CD4-positive, alpha-beta memory T cell (primary cell): ENCODE measurements around the gene PTGR2. TPM values are rescaled to one million over a fixed set of nuclear protein-coding genes. Genes with fewer than 3 reads are reported as not detected.
"Not testable (repeated sequence)": the region's sequence is repeated elsewhere in the genome, so short reads cannot be mapped to it uniquely, and the experiment has no call there.

ENCODE experiments used
- CTCF ChIA-PET: fragments of 350-600 bp; sonication (Branson Sonifier 250); formaldehyde crosslinking; loops from one replicate; lab custom pipeline; 2021; ENCODE audit warnings: inconsistent platforms; ENCODE audit not compliant: partially characterized antibody; lab: Charles Lee
- POLR2A ChIA-PET: fragments of 350-600 bp; sonication (Branson Sonifier 250); formaldehyde crosslinking; loops from one replicate; lab custom pipeline; 2021; ENCODE audit not compliant: partially characterized antibody; lab: Charles Lee
- DNase-seq, 5 donors: peaks; one replicate each; pipeline versions ENCODE4 v3.0.0 to v3.0.0-alpha.2; 2020 to 2022; ENCODE audit warnings: mixed read lengths in 1 of 5
- H3K27ac ChIP-seq: one replicate; pipeline ENCODE4 v1.7.0; 2013; ENCODE audit warnings: low read depth, low read length
- H3K27me3 ChIP-seq: 2 replicates; pipeline ENCODE4 v1.7.0; 2013; ENCODE audit warnings: mild to moderate bottlenecking, low read length, moderate library complexity; ENCODE audit not compliant: insufficient read depth
- H3K36me3 ChIP-seq: 2 replicates; pipeline ENCODE4 v1.7.0; 2013; ENCODE audit warnings: mild to moderate bottlenecking, low read length, moderate library complexity; ENCODE audit not compliant: insufficient read depth
- H3K4me1 ChIP-seq: 2 replicates; pipeline ENCODE4 v1.7.0; 2013; ENCODE audit warnings: mild to moderate bottlenecking, low read length, moderate library complexity; ENCODE audit not compliant: insufficient read depth
- H3K4me3 ChIP-seq, 2 donors: one replicate each; pipeline ENCODE4 v1.7.0; 2013; ENCODE audit warnings: low read length in 2 of 2, mild to moderate bottlenecking in 1 of 2
- H3K9me3 ChIP-seq, 2 donors: one replicate each; pipeline ENCODE4 v1.7.0; 2013; ENCODE audit warnings: low read length in 2 of 2, control low read depth in 1 of 2; ENCODE audit not compliant: control insufficient read depth in 1 of 2
- H3K27ac Mint-ChIP-seq, 7 donors: one replicate each; pipeline ENCODE4 v1.8.0; 2020 to 2021; ENCODE audit warnings: mixed read lengths in 7 of 7, mild to moderate bottlenecking in 6 of 7, inconsistent platforms in 3 of 7, moderate library complexity in 3 of 7
- H3K27me3 Mint-ChIP-seq, 2 donors: one replicate each; pipeline ENCODE4 v1.8.0; 2020 to 2021; ENCODE audit warnings: mixed read lengths in 2 of 2
- H3K36me3 Mint-ChIP-seq, 2 donors: one replicate each; pipeline ENCODE4 v1.8.0; 2020 to 2021; ENCODE audit warnings: mixed read lengths in 2 of 2, inconsistent platforms in 1 of 2, mild to moderate bottlenecking in 1 of 2
- H3K4me1 Mint-ChIP-seq, 4 donors: one replicate each; pipeline ENCODE4 v1.8.0; 2020 to 2021; ENCODE audit warnings: mixed read lengths in 4 of 4, mild to moderate bottlenecking in 1 of 4
- H3K4me3 Mint-ChIP-seq, 8 donors: one replicate each; pipeline ENCODE4 v1.8.0; 2020 to 2021; ENCODE audit warnings: mixed read lengths in 8 of 8, mild to moderate bottlenecking in 7 of 8, moderate library complexity in 6 of 8, inconsistent platforms in 3 of 8
- H3K9me3 Mint-ChIP-seq, 8 donors: one replicate each; pipeline ENCODE4 v1.8.0; 2020 to 2021; ENCODE audit warnings: mixed read lengths in 8 of 8, mild to moderate bottlenecking in 5 of 8, inconsistent platforms in 3 of 8, moderate library complexity in 1 of 8
- intact Hi-C: fragments of 100-400 bp; cut with micrococcal nuclease; formaldehyde crosslinking; loops from one replicate; pipeline ENCODE4 v1.15.1; 2023
- polyA plus RNA-seq, 2 donors: library from polyadenylated mRNA; unstranded; fragments of 300-500 nt; fragmentation: Illumina TruSeq; gene quantifications; one replicate each; pipeline ENCODE4 v1.2.3, GENCODE V29; 2021
- total RNA-seq, 2 experiments: library from RNA; stranded (reverse); gene quantifications; one replicate each; pipeline ENCODE4 v1.2.3, GENCODE V29; 2021

The PTGR2 gene
- total and polyA plus RNA-seq, 4 experiments from 2014 or later, result 2.3 to 5.0 (median 3.7) TPM

GRCh38 chr14:73829526-73830431, 21.9 kb upstream of the PTGR2 start:
- H3K36me3 Mint-ChIP-seq, result no peaks in the 10 kb centered on the region
- Histone ChIP-seq H3K27ac (no peak overlapping the region), H3K27me3 (no peaks in the 10 kb centered on the region), H3K36me3 (no peaks in the 10 kb centered on the region), H3K4me1 (peaks cover 13% of the 10 kb centered on the region), H3K9me3 (no peaks in the 10 kb centered on the region), H3K4me3 (no peak overlapping the region)
- peak overlapping the region in 1 of 8 donors; percentile 22 for H3K4me3 Mint-ChIP-seq
- peaks cover 0 to 4% (median 0%) of the 10 kb centered on the region in 8 donors for H3K9me3 Mint-ChIP-seq
- peak overlapping the region in 6 of 7 donors; percentile 0 to 38 (median 32) for H3K27ac Mint-ChIP-seq
- H3K27me3 Mint-ChIP-seq, result no peaks in the 10 kb centered on the region
- intact Hi-C loops, result loop anchor here (5.0 kb wide), 1 partner anchor 322 kb away; no protein-coding TSS in a partner anchor
- H3K4me1 Mint-ChIP-seq, result peaks cover 7 to 11% (median 10%) of the 10 kb centered on the region in 4 donors
- ChIA-PET POLR2A (interaction anchor here (1.0 to 1.5 kb wide), 3 partner anchors 22 to 197 kb away, joined by 3 to 4 read pairs (median 3); partner anchors contain the start of gene PTGR2), CTCF (interaction anchor here (0.6 to 14.1 kb wide), 8 partner anchors 9 to 118 kb away, joined by 3 to 272 read pairs (median 4); no protein-coding TSS in a partner anchor)
- peak in 1 of 5 donors; percentile 9 for DNase-seq

- Mint-ChIP-seq H3K9me3 (peaks cover 0 to 4% (median 0%) of the 10 kb centered on the region in 8 donors), H3K36me3 (no peaks in the 10 kb centered on the region), H3K27ac (no peak overlapping the region), H3K27me3 (no peaks in the 10 kb centered on the region), H3K4me1 (peaks cover 6 to 11% (median 7%) of the 10 kb centered on the region in 4 donors), H3K4me3 (no peak overlapping the region)
- no peak overlapping the region for H3K27ac ChIP-seq
- H3K27me3 ChIP-seq, result no peaks in the 10 kb centered on the region
- intact Hi-C loops, result no loop called here
- no peak overlapping the region for H3K4me3 ChIP-seq
- no peaks in the 10 kb centered on the region for H3K36me3 ChIP-seq
- DNase-seq, result no peak
- ChIA-PET POLR2A (no interaction called here), CTCF (interaction anchor here (14.1 kb wide), 1 partner anchor 103 kb away, joined by 272 read pairs; no protein-coding TSS in a partner anchor)
- no peaks in the 10 kb centered on the region for H3K9me3 ChIP-seq
- H3K4me1 ChIP-seq, result peaks cover 13% of the 10 kb centered on the region
Observed at GRCh38 chr14:73833034-73833433, 18.6 kb upstream of the PTGR2 start.

- H3K27ac Mint-ChIP-seq, result no peak overlapping the region
- H3K36me3 Mint-ChIP-seq, result no peaks in the 10 kb centered on the region
- H3K27me3 Mint-ChIP-seq, result no peaks in the 10 kb centered on the region
Observed at GRCh38 chr14:73833530-73834260, 17.9 kb upstream of the PTGR2 start.

GRCh38 chr14:73834261-73834625, 17.4 kb upstream of the PTGR2 start:
- Mint-ChIP-seq H3K27me3 (no peaks in the 10 kb centered on the region), H3K27ac (no peak overlapping the region), H3K4me1 (peaks cover 6 to 9% (median 7%) of the 10 kb centered on the region in 4 donors), H3K4me3 (no peak overlapping the region), H3K9me3 (peaks cover 0 to 2% (median 0%) of the 10 kb centered on the region in 8 donors), H3K36me3 (no peaks in the 10 kb centered on the region)
- ChIA-PET POLR2A (no interaction called here), CTCF (interaction anchor here (1.0 to 1.5 kb wide), 2 partner anchors 11 to 105 kb away, joined by 3 read pairs; no protein-coding TSS in a partner anchor)
- no peak for DNase-seq
- intact Hi-C loops, result no loop called here
- Histone ChIP-seq H3K4me1 (peaks cover 11% of the 10 kb centered on the region), H3K27me3 (no peaks in the 10 kb centered on the region), H3K36me3 (no peaks in the 10 kb centered on the region), H3K27ac (no peak overlapping the region), H3K9me3 (no peaks in the 10 kb centered on the region), H3K4me3 (no peak overlapping the region)

More at GRCh38 chr14:73833530-73834260, 17.9 kb upstream of the PTGR2 start:
- H3K9me3 Mint-ChIP-seq, result peaks cover 0 to 2% (median 0%) of the 10 kb centered on the region in 8 donors
- no peak overlapping the region for H3K4me3 Mint-ChIP-seq
- Histone ChIP-seq H3K9me3 (no peaks in the 10 kb centered on the region), H3K4me1 (peaks cover 13% of the 10 kb centered on the region), H3K27ac (no peak overlapping the region), H3K27me3 (no peaks in the 10 kb centered on the region), H3K36me3 (no peaks in the 10 kb centered on the region), H3K4me3 (no peak overlapping the region)
- H3K4me1 Mint-ChIP-seq, result peaks cover 6 to 11% (median 7%) of the 10 kb centered on the region in 4 donors
- ChIA-PET CTCF (interaction anchor here (1.0 to 14.1 kb wide), 2 partner anchors 104 to 105 kb away, joined by 3 to 272 read pairs; no protein-coding TSS in a partner anchor), POLR2A (no interaction called here)
- no peak for DNase-seq
- intact Hi-C loops, result no loop called here

GRCh38 chr14:73838293-73839034, 13.2 kb upstream of the PTGR2 start:
- H3K27ac ChIP-seq, intact Hi-C loops, H3K9me3 Mint-ChIP-seq, H3K27ac Mint-ChIP-seq, H3K9me3 ChIP-seq, POLR2A ChIA-PET, H3K4me1 Mint-ChIP-seq, DNase-seq, H3K36me3 Mint-ChIP-seq, H3K4me1 ChIP-seq, H3K4me3 Mint-ChIP-seq, H3K36me3 ChIP-seq, H3K4me3 ChIP-seq, H3K27me3 ChIP-seq, H3K27me3 Mint-ChIP-seq: not testable (repeated sequence)
- CTCF ChIA-PET, result interaction anchor here (1.1 kb wide), 2 partner anchors 9 to 14 kb away, joined by 3 to 4 read pairs; partner anchors contain the start of gene PTGR2

- Histone ChIP-seq H3K4me3 (no peak overlapping the region), H3K9me3 (no peaks in the 10 kb centered on the region), H3K27me3 (no peaks in the 10 kb centered on the region), H3K27ac (no peak overlapping the region), H3K4me1 (no peaks in the 10 kb centered on the region), H3K36me3 (no peaks in the 10 kb centered on the region)
- ChIA-PET CTCF (no interaction called here), POLR2A (interaction anchor here (0.7 kb wide), 1 partner anchor 10 kb away, joined by 3 read pairs; the partner anchor contains the start of gene PTGR2)
- H3K27me3 Mint-ChIP-seq, result no peaks in the 10 kb centered on the region
- intact Hi-C loops, result no loop called here
- H3K27ac Mint-ChIP-seq, result no peak overlapping the region
- H3K9me3 Mint-ChIP-seq, result no peaks in the 10 kb centered on the region
- H3K36me3 Mint-ChIP-seq, result no peaks in the 10 kb centered on the region
- no peak overlapping the region for H3K4me3 Mint-ChIP-seq
- no peak for DNase-seq
- H3K4me1 Mint-ChIP-seq, result no peaks in the 10 kb centered on the region
Observed at GRCh38 chr14:73842201-73842600, 9.4 kb upstream of the PTGR2 start.
